Gastroesophageal sphincter (tissue), 3 donors: ENCODE data around the gene ACTR3.

Experiments used
- POLR2A ChIP-seq, 2 donors: fragments of 450-650 bp; IDR thresholded peaks; one replicate each; pipeline ENCODE4 v1.6.1; 2017; ENCODE audit warnings: antibody characterized with exemption in 2 of 2, mild to moderate bottlenecking in 2 of 2, moderate library complexity in 1 of 2
- POLR2AphosphoS5 ChIP-seq: sonication (generic); formaldehyde crosslinking; IDR thresholded peaks from one replicate; pipeline ENCODE4 v1.6.1; 2017; ENCODE audit warnings: antibody characterized with exemption
- TF ChIP-seq, protein P1 (sequence below), 4 experiments: fragments of 200-600 bp in 2 of 4; fragments of 450-650 bp in 2 of 4; sonication (generic) in 1 of 4; IDR thresholded peaks; one replicate each; pipeline ENCODE4 v1.5.1; 2017 to 2019; ENCODE audit warnings: antibody characterized with exemption in 4 of 4, mild to moderate bottlenecking in 2 of 4, moderate library complexity in 2 of 4

- TF ChIP-seq, protein P1, sequence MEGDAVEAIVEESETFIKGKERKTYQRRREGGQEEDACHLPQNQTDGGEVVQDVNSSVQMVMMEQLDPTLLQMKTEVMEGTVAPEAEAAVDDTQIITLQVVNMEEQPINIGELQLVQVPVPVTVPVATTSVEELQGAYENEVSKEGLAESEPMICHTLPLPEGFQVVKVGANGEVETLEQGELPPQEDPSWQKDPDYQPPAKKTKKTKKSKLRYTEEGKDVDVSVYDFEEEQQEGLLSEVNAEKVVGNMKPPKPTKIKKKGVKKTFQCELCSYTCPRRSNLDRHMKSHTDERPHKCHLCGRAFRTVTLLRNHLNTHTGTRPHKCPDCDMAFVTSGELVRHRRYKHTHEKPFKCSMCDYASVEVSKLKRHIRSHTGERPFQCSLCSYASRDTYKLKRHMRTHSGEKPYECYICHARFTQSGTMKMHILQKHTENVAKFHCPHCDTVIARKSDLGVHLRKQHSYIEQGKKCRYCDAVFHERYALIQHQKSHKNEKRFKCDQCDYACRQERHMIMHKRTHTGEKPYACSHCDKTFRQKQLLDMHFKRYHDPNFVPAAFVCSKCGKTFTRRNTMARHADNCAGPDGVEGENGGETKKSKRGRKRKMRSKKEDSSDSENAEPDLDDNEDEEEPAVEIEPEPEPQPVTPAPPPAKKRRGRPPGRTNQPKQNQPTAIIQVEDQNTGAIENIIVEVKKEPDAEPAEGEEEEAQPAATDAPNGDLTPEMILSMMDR (IDR thresholded peaks at IDR 0.05) = no peak
- no peak for TF ChIP-seq POLR2AphosphoS5
- TF ChIP-seq POLR2A (IDR thresholded peaks at IDR 0.05) = no peak
Observed at GRCh38 chr2:113898081-113898480, 8.2 kb downstream of the ACTR3 start.
